ELF-1 (cell line): Measurements from ENCODE around the gene HIVEP3.

Source experiments
- DNase-seq: peaks from one replicate; pipeline ENCODE4 v3.0.0-alpha.2; 2016; ENCODE audit warnings: low read depth, low spot score

HIVEP3 gene

GRCh38 chr1:41813226-41813625, 105.5 kb downstream of the HIVEP3 start:
- DNase-seq: no peak

DNA sequence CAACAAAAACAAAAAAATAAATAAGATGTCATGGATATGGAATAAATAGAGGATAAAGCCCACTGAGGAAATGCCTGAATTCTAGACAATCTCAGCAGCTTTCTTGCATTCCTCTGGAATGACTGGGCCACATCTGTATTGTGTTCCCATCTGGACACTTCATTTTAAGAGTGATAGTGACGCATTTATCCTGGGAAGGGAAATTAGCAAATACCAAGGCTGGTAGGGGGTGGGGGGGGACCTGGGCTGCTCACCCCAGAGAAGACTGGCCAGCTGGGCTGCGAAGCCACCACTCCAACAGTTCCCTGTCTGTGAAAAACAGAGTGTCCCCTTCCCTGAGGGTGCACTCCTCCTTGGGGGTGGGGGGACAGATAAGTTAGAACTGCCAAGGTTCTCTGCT, 106.3 kb downstream of the HIVEP3 start:
- DNase-seq: peak; percentile 11

- DNase-seq: peak; percentile 84
Measured at GRCh38 chr1:41812051-41812450, 106.7 kb downstream of the HIVEP3 start.

DNA sequence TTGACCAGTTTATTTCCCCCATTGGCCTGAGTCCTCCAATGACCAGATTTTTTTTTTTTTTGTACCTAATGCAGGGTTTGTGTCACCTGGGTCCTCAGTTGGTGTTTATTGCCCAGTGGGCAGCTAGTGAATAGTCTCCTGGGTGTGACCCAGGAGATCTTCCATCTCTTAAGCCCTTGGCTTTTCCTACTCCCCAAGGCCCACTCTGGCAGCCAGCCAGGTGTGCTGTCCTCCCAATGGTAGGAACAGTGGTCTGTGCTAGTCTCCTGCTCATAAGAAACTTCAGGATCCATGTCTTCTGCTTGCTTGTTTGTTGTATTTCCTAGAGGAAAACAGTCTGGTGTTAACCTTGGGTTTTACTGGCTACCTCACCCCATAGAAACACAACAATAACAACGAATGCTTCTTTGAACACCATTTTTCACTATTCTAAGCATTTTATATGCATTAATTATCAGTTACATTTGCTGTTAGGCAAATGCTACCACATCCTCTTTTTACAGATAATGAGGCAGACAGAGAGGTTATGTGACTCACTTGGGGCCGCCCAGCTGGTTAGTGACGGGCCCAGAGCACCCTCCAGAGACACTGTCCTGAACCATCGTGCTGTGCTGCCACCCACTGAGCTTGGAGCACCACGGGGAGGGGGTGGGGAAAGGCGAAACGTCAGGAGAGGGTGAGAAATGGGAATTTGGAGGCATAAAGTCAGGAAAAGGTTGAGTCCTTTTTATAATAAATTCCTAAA, 107.5 kb downstream of the HIVEP3 start:
- no peak for DNase-seq

DNA sequence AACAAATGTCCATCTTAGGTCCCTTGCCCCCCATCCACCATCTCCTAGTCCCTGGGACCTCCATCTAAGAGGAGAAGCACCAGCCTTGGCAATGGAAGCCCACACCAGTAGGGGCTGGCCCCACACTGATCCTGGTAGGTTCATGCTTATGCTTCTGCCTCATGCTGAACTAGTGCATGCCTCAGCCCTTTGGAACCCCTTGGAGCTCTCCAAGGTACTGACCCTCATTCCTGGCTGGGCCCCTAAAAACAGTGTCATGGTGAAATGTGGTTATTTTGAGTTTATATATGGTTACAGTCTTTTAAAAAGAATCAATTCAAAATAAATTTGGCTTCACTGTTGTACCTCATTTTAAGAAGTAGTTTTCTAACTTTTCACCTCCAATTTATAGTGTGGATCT, 108.3 kb downstream of the HIVEP3 start:
- peak; percentile 52 for DNase-seq

- no peak for DNase-seq
Measured at GRCh38 chr1:41809692-41810091, 109.0 kb downstream of the HIVEP3 start.

- DNase-seq: no peak
Measured at GRCh38 chr1:41807390-41807789, 111.3 kb downstream of the HIVEP3 start.

DNA sequence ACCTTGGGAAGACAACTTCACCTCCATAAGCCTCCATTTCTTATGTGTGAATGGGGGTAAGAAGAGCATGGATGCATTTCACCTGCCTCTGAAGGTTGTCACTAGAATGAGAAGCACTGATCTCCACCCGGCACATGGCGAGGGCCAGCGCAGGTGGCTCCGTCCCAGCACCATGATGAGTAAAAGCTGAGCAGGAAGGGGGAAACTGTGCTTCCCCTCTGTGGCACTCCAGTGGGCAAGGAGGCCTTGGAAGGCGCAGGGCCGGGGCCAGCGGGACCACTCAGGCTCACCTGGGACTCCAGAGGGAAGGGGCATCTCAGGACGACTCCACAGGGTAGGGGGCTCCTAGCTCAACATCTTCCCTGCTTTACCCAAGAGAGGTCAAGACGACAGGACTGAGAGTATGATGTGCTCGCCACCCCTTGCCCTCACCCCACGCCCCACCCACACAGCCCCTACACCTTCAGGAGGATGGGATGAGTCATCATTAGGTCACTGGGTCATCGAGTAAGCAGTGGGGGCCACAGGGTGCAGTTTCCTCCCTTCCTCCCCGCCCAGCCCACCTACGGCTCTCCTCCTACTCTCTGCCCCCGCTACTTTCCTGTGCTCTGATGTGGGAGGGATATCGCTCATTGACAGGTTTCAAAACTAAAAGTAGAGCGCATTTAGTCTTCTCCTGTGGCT, 112.1 kb downstream of the HIVEP3 start:
- no peak for DNase-seq

DNA sequence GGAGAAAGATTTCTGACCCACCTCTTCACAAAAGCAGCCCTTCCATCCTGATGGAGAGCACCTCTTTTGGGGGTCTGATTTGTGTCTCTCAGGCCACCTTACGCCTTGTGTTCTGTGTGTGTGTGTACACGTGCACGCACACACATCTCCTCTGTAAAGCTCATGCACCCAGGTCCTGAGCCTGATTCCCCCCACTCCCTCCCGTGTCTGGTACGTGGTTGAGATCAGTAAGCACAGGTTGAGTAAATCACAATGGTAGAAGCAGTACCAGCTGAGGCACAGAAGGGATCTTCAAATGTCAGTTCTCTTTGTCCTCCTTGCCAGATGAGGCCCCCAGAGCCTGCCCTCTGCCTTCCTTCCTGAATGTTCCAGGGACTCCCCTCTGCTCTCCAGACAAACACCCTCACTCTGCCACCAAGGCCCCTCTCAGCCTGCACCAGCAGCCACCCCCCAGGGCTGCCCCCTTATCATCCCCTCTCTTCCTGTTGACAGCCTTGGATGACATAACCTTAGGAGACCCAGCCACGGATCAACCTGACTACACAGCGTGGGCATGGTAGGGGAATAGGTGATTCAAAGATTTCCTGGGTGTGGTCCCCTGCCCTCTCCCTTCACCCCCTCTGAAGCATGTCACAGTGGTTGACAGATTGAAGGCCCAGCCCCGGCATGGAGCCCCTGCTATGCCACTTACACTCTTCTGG, 112.8 kb downstream of the HIVEP3 start:
- DNase-seq: no peak

DNA sequence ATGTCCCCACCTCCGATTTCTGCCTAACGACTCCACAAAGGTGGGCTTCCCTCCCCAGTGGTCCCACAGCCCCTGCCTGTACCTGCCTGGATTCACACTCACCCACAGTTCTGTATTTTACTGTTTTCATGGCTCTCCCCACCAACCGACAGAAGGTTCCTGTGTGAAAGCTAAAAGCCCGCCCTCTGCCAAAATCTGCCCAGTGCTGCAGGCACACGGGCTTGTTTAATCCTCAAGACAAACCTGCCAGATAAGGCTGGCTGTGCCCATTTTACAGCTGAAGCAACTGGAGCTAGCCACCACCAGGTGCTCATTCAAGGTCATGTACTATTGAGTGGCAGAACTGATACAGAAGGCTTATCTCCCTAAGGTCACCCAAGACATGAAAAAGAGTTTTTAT, 114.5 kb downstream of the HIVEP3 start:
- no peak for DNase-seq

DNA sequence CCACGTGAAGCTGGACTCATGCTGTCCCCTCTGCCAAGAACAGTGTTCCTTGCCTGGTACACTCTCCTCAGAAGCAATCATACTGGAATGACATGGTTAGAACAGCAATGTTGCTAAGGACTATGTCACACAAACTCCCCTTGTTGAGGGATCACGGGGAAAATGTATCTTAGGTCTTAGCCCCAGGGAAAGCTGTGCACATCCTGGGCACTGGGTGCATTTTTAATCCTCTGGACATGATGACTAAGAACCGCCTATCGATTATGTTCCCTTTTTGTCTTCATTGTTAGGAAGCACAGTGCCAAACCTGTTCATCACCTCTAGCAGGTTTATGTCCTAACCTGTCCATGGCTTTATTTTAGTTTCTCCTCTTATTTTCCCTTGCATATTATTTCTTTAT, 115.1 kb downstream of the HIVEP3 start:
- no peak for DNase-seq

DNA sequence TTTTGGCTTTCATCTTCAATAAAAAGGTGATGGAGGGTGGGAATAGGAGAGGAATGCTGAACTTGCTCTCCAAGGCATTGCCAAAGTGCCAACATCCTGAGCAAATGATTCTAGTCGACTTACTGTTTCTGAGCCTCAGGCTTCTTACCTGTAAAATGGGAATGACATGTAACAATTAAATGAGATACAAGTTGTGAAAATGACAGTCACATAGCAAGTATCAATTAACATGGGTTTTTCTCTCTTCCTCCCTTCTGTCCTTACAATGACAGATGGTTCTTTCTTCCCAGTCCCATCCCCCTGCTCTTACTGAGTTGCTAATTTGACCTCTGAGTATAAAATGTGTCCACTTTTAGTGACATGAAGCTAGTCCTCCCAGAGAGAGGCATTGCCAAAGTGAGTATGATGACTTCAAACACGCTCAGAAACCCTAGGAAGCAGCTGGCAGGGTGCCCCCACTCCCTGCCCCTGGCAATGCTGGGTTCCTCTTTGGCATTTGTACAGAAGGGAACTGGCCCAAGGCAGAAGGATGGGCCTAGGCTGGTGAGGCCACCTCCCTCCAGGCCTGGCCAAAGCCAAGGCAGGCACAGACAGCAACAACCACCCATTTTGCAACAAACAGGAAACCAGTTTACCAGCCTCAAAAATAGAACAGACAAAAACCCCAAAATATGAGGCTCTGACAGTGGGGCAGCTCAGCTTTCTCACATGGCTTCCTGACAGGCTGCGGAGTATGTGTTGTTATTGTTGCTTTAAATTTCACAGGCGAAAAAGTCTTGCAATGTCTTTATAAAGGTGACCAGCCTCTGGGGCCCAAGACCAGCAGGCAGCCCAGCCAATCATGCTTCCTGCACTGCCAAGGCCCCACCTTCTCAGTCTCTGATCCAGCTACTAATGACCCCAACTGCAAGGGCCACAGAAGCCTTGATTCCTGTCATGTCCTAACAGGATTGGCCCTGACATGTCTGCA, 115.9 kb downstream of the HIVEP3 start:
- no peak for DNase-seq

DNA sequence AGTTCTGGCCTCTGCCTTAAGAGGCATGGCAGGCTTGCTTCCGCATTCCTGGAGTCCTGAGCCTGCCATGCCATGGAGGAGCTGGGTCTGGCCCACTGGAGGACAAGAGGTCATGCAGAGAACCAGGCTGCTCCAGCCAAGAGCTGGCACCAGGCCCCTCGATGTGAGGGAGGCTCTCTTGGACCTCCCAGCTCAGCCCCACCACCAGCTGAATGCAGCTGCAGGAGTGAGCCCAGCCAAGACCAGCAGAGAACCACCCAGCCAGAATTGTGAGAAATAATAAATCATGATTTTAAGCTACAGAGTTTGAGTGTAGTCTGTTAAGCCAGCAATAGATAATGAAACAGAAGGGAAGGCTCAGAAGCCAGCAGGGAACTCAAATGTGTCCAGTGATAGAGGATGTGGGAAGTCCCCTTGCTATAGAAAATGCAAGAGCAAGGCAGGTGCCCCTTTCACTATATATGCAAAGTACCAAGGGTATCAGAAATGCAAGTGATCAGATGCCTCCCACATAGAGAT, 118.4 kb downstream of the HIVEP3 start:
- no peak for DNase-seq

- DNase-seq: no peak
Measured at GRCh38 chr1:41799723-41800122, 119.0 kb downstream of the HIVEP3 start.

DNA sequence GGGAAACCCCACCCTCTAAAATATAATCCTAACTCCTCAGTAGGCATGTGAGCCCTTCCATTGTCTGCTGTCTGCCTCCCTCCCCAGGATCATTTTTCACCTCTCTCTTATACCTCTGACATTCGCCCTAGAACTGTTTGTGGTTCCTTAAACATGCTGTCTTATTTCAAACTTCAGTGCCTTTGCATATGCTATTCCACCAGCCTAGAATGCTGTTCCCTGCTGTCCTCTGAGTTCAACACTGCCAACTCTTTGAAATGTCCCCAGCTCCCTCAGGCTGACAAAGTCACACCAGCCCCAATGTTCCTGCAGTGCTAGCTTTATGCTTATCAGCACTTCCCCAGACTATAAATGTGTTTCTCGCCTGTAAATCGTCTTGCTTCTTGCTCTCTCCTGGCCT, 119.5 kb downstream of the HIVEP3 start:
- DNase-seq: no peak

DNA sequence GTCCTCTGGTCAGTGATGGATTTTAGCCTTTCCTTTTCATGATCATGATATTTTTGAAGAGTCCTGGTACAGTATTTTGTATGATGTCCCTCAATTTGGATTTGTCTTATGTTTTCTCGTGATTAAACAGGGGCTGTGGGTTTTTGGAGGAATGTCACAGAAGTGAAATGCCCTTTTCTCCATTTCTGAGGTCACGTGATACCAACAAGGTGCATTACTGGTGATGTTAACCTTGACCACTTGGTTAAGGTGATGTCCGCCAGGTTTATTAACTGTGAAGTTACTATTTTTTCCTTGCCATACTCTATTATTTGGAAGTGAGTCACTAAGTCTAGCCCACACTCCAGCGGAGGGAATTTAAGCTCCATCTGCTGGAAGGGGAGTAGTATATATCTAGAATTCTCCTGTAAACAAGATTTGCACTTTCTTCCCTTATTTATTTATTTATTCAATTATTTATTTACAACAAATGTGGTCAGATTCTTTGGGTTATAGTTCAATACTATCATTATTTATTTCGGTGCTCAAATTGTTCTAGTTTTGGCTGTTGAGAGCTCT, 123.4 kb downstream of the HIVEP3 start:
- DNase-seq: no peak

GRCh38 chr1:41794031-41794430, 124.7 kb downstream of the HIVEP3 start:
- DNase-seq: no peak

- no peak for DNase-seq
Measured at GRCh38 chr1:41792485-41792770, 126.3 kb downstream of the HIVEP3 start.

GRCh38 chr1:41791667-41792484, 126.8 kb downstream of the HIVEP3 start:
- DNase-seq: no peak

- DNase-seq: no peak
Measured at GRCh38 chr1:41790351-41790750, 128.4 kb downstream of the HIVEP3 start.
